ENCODE measurements around the gene PRDM16.
"Not testable (repeated sequence)": the region's sequence is repeated elsewhere in the genome, so short reads cannot be mapped to it uniquely, and the experiment has no call there.

Gene PRDM16

DNA sequence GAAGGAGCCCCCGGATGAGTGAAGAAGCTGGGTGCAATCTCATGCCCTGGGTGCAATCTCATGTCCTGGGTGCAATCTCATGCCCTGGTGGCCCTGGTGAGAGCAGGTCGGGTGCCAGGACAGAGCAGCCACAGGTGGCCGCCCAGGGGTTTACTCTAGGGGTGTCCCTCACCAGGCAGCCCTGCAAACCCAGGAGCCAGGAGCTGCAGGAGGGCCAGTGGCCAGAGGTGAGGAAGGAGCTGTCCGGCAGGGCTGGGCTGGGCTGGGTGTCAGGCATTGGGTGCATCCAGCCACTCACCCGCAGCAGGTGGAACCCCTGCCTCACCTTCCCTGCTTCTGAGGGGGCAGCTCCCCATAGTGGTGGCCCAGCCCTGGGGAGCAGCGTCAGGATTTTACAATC is 79.2 kb downstream of the PRDM16 start:
- no peak for FAIRE-seq

DNA sequence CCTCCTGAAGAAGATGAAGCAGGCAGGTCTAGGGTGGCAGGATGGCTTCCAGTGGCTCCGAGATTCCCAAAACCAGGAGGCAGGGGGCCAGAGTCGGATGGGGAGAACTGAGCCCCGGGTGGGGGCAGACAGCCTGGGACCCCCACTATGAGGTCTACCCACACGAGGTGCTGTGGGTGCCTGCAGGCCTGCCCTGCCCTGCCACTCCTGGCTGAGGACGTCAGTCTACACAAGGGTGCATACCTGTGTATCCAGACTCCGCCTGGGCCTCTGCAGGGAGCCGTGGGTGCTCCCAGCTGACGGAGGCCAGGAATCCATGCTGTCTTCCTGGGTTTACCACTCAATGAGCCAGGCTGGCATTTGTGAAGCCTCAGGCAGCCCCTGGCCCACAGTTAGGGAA is 80.3 kb downstream of the PRDM16 start:
- FAIRE-seq = no peak

DNA sequence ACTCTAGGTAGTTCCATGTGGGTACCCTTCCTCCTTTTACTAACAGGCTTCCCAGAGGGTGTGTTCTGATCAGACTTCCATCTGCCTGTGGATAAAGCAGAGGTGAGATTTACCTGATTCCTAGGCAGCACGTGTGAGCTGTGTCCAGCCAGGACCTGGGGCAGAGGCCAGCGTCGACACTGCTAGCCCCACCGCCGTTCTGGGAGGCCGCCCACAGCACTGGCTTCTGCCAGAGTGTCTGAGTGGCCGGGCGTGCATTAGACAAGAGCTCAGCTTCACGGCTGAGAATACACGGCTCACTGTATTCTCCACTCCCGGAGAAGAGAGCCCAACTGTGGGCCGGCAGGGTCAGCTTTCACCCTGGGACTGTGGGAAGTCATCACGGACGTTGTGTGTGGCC is 82.5 kb downstream of the PRDM16 start:
- FAIRE-seq = no peak

DNA sequence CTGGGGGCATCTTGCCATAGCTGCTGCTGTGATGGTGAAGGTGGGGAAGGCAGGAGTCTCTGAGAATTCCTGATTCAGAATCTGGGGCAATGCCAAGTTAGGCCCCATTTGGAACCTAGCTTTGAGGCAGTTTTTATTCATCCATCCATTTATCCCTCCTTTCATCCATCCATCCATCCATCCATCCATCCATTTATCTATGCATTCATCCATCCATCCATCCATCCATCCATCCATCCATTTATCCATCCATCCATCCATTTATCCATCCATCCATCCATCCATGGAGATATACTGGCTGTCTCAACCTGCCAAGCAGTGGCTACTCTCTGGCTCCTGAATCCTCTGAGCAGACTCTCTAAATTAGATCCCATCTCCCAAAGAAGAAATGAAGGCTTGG is 83.1 kb downstream of the PRDM16 start:
- no peak for FAIRE-seq

DNA sequence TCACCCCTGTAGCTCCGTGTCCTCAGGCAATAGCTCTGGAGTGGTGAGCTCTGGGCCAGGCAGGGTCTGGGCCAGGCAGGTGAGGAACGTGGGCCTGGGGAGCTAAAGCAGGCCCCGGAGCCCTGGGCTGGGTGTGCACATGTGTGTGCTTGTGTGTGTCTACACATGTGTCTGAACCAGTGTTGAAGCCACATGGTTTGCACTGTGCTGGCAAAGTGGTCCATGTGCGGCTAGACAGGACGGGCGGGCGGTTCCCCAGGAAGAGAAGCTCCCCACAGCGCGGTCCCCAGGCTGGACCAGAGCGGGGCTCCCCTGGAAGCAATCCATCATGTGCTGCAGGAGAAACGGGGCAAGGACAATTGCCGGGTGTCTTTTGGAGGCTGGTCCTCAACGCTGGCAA is 84.2 kb downstream of the PRDM16 start:
- FAIRE-seq = no peak

DNA sequence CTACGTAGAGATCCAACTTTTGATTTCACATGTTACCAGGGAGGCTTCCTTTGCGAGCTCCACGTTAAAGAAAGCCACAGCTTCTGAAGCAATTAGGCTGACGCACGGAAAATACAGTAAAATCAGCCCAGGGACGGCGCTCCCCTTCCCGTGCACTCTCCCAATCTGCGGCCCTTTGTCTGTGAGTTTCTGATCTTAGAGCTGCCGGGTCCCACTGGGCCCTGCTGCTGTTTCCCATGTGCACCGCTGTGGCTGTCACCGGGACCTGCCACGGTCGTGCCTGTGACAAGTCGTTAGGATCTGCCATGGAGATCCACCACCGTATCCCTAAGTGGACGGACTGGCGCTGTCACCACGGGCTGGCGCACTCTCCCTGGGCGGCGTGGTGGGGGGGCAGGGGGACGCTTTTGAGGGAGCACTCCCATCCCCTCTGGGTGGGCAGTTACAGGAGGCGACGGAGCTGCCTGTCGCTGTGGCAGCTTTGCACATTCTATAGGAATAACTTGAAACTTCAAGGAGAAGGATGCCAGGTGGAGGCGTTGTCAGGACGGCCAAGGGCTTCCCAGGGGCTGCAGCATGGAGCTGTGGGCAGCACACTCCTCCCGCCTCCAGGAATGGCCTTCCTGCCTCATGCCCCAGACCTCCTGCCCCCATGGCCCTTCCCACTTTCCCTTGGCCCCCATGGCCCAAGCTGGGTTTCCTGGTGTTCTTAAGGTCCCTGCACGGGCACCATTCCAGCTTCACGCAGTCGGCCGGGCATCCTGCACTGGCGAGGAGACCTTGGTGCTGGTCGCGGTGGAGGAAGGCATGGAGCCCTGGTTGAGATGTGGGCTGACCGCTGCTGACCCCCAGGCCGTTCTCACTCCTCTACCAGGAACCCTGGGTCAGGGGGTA is 85.1 kb downstream of the PRDM16 start:
- no peak for FAIRE-seq

DNA sequence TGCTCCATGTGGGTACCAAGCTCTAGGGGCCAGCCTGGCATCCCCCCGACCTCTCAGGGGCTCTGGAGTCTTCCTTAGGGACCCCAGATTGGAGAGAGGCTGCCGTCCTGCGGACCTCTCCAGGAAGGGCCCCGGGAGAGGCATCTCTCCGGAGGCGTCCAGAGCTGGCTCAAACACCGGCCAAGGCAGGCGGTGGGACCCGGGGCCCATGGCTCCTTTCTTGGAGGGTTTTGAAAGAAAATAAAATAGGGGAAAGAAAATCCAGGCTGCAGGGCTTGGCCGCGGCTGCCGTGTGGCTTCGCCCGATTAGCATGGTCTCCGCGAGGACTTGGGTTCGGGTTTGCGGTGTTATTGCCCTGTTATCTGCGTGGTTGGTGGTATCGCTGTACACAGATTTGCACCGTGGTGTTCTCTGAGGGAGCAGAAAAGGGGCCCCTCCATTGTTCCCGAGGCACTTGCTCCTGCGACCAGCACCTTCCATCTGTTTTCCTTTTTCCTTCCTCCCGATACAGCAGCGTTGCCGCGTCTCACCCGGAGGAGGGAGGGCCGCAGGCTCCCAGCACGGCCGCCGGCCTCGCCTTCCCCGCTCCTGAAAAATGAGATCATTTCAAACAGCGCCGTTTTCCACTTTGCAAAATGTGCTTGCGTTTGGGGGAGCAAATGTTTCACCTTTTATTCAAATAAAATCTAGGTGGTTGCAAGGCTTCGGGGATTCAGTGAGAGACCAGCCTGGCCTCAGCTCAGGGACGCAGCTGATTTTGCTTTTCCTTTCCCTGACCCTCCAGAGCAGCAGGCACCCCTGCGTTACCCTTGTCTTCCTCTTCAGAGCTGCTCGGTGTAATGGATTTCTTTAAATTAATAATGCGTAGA is 86.3 kb downstream of the PRDM16 start:
- FAIRE-seq = no peak

DNA sequence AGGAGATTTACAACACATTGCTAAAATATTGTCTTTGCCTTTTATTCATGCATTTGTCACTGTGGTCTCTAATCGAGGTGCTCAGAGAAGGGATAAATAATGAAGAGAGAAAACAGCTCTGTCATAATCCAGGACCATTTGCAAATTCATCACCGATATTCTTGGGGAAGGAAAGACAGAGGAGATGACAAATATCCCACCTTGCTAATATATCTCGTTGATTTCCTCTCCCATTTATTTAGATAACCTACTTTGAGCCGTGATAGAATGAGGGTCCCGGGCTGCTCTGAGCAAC is 86.9 kb downstream of the PRDM16 start:
- FAIRE-seq = no peak

DNA sequence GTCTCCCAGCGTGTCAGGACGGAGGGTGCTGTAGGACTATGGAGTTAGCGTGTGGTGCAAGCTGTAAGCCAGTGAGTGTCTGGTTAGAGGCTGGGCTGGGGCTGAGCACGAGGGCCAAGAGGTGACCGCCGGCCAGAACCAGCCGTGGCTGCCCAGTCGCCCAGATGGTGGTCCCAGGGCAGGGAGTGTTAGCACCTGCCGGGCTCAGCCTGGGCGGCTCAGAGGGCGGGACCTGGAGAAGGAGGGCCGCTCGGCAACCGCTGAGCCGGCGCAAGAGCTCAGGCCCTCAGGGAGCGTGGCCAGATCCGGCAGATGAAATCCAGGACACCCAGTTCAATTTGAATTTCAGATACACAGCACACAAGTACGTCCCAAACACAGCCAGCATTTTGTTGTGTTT is 87.9 kb downstream of the PRDM16 start:
- no peak for FAIRE-seq

DNA sequence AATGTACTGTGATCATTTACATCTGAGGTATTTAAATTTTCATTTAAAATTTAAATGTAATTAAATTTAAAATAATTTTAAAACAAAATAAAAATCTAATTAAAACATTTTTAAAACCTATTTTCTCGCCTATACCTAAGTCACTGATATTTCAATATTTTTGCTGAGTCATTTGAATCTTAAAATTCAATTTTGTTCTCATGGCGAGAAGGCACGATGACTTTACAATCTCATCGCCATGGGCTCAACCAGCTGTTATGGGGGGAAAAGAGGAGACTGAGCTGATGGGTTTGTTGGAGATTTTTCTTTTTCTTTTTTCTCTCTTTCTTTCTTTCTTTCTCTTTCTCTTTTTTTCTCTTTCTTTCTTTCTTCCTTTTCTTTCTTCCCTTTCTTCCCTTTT is 89.3 kb downstream of the PRDM16 start:
- FAIRE-seq = no peak

DNA sequence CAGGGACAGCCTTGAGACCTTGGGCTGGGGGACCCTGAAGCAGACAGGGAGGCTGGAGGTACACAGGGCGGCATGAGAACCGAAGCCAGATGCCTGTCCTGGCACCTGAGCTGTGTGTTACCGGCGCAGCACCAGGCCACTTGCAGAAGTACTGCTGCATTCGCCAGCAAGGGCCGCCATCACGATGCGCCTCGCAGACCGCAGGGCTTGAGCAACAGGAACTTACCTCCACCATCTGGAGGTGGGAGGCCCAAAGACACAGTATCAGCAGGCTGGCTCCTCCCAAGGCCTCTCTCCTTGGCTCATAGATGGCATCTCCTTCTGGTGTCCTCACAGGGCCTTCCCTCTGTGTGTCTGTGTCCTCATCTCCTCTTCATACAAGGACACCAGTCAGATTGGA is 90.1 kb downstream of the PRDM16 start:
- FAIRE-seq = no peak

DNA sequence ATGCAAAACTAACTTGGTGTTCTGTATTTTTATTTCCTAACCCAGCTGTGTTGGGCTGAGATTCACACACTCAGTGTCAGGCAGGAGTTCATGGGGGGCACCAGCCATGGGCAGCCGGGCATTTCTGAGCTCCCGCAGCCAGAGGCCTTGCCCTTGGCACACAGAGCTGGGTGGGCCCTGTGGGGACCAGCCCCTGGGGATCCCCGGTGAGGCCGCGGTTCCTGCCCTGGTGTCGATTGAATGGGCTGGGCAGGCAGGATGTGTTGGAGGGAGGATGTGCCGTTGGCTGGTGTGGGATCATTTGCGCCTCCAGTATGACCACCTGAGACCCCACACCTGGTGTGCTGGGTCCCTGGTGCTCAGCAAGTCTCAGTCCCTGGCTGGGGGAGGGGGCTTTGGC is 91.0 kb downstream of the PRDM16 start:
- no peak for FAIRE-seq

DNA sequence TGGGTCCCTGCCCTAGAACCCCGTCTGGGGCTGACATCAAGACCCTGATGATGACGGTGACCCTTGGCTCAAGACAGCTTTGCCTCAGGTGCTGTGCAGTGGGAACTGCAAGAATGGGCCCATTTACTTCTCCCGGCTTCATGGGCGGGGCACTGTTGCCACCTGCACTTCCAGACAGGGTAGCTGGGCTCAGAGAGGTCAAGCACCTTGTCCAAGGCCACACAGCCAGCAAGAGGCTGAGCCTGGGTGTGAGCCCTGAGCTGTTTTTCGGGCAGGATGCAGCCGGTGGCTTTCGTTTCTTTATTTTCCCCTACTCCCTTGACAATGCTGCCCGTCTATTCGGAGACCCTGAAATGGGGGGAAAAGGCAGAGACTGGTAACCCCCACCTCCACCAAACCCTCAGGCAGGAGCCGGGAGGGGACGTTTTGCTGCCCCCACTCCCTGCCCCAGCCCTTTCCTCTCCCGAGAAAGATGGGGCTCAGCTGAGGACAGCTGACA is 91.7 kb downstream of the PRDM16 start:
- no peak for FAIRE-seq

DNA sequence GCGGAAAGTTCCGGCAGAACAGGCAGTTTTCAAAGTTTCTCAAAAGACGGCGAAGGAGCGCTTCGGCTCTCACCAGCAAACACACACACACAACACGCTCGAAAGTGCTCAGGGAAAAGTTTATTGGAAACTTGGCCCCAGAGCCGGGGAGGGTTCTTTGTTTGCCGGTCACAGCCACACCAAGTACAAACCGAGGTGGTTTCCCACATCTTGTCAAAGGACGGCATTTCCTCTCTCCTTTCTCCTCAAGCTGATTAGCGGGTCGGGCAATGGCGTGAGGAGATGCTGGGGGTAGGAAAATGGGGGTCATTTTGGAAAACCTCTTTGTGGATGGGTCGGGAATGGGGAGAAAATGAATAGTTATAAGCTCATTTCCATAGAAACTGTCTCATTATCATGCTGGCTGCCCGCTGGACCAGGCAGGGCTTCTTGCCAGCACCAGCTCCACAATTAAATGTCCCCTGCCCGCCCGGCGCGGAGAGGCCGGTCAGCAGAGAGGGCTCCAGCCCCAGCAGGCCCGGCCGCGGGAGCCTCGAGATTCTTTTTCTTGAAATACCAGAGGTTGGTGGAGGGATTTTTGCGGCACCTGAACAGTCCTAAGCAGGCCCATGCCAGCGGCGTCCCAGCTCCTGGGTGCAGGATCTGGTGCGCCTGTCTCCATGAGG is 92.3 kb downstream of the PRDM16 start:
- no peak for FAIRE-seq

DNA sequence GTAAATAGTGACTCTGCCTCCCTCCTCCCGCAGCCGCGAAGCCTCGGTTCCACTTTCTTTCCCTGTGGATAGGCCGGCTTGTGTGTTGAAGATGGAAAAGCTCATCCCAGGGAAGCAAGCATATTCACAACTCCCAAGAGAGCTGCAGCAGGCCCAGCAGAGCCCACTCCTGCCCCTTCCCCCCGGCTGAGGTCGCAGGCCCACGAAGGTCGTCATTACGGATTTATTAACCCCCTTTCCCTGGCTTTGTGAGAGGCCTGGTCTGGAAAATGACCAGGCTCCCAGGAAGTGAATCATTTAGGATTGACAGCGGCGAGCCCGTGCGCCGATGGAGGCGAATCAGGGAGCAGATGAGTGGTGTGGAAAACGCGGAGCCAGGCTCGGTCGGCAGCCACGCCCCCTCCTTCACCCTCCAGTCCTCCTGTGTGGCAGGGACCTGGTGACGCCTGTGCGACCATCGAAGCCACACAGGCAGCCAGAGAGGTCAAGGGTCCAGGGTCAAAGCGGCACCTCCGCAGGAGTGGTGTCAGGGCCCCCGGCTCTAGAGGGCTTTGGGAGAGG is 93.4 kb downstream of the PRDM16 start:
- no peak for FAIRE-seq

DNA sequence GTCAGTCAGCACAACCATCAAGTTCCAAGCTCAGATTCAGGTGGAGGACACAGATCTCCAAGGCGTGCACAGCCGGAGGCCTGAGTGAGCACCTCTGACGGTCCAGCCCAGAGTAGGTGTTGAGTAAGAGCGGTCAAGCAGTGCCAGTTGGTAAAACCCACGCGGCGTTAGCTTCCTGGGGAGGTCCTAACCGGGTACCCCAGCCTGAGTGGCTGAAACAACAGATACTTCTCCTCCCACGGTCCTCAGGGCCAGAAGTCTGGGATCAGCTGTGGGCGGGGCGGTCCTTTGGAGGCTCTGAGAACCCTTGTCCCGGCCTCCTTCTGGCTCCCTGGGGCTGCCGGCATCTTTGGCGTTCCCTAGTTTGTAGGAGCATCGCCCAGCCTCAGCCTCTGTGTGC is 94.4 kb downstream of the PRDM16 start:
- no peak for FAIRE-seq

DNA sequence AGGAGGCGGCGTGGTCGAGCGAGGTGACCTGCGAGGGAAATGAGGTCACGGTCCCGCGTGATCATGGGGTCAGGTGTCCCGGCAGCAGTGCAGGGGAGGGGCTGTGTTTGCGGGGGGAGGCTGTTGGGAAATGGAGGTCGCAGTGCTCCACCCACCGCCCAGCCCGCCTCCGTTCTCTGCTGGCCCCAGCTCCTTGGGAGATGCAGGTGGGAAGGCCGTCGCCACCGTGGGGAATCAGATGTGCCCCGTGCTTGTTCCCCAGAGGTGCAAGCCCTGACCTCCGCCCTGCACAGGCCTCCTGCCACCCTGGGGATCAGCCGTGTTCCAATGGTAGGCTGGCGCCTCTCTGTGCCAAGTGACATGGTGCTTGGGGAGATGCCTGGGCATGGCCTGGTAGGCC is 95.7 kb downstream of the PRDM16 start:
- FAIRE-seq = no peak

DNA sequence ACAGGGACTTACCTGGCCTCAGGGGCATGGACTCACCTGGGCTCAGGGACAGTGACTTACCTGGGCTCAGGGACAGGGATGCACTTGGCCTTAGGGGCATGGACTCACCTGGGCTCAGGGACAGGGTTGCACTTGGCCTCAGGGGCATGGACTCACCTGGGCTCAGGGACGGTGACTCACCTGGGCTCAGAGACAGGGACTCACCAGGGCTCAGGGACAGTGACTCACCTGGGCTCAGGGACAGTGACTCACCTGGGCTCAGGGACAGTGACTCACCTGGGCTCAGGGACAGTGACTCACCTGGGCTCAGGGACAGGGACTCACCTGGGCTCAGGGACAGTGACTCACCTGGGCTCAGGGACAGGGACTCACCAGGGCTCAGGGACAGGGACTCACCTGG is 96.2 kb downstream of the PRDM16 start:
- not testable (repeated sequence) for FAIRE-seq

DNA sequence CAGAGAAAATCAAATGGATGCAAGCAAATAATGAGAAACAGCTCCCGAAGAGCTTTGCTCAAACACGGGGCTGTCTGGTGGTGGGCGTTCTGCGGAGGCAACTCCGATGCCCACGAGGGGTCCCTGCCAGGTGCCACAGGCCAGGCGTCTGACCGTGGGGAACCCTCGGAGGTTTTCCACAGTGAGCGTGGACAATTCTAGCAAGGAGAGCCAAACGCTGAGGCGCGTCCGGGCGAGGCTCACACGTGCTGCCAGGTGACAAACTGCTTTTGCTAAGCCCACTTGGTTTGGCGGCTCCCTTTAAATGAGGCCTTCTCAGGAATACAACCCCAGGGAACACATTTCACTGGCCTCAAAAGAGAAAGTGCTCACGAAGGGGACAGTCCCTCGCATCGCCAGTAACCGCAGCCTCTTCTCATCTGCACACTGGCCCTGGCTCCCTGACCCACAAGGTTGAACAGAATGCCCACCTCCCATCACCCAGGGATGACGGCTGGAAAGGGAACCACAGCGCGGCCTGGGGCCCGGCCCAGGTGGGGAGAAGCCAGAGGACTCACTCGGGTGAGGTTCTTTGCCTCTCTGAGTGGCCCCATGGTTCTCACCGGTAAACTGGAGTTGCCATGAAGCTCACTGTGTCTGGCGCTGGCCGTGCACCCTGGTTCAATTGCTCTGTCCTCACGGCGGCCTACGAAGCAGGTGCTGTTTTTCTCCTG is 97.4 kb downstream of the PRDM16 start:
- FAIRE-seq = no peak

DNA sequence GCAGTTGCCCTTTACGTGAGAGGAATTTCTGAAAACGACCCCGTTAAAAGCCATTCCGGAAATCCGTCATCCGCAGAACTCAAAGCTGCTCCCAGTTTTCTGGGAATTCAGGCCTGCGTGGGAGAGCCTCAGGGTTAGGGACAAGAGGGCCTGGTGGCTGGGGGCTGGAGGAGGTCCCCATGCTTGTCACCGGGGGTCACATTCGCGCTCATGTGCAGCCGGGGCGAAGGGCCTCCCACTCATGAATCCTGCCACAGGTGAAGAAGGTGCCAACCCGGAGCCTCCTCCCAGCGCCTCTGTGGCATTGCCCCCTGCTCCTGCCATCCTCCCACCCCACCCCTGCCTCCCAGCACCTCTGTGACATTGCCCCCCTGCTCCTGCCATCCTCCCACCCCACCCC is 98.3 kb downstream of the PRDM16 start:
- no peak for FAIRE-seq

DNA sequence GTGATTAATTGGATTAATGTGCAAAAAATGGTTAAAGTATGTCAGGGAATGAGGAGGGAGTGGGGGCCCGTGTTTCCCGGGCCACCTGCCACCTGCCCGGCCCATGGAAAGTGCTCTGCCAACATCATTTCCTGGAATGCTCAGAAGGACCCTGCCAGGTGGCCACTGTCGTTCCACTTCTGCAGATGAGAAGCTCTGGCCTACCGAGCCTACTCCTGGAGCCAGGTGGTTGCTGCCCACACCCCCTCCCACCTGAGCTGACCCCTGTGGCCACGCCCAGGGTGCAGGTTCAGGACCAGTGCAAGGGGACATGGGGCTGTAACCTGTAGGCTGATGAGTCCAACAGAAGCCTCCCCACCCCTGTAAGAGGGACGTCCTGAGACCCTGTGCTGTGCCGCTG is 99.7 kb downstream of the PRDM16 start:
- no peak for FAIRE-seq

DNA sequence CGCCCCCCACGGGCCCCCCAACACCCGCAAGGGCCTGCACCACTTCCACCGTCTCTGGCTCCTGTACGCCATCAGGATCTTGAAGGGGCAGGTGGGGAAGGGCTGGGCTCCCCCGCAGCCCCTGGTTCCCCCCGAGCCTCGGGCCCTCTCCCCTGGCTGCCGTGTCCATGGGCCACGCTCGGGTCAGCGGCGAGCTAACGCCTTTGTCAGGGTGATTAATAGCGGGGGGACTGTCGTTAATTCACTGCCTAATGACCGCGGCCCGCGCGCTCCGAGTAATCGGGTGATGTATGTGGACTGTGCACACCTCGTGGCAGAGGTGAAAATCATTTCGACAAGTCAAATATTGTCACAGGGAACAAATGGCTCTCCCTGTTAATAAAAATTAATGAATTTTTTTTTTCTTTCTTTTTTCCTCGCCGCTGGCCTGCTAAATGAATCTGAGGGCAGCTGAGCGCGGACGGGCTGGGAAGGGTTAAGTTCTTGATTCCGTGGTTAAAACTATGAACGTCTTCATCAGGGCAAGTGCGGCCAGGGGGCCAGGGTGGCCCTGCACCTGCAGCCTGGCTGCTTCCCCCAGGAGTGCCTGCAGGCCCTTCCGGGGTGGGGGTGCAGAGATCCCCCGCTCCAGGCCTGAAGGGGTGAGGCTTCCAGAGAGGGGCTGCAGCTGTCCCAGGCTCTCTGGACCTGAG is 100.8 kb downstream of the PRDM16 start:
- no peak for FAIRE-seq

Data from TTC549 (cell line).